IPS DF 6.9 (cell line): Measurements from ENCODE around the gene ST6GALNAC4.

Experiments
- DNase-seq: peaks from one replicate; pipeline ENCODE4 v3.0.0-alpha.2; 2013; ENCODE audit warnings: low read depth, low spot score
- H3K27ac ChIP-seq: one replicate; pipeline ENCODE4 v1.5.1; 2013; ENCODE audit warnings: low read length, control low read depth
- H3K27me3 ChIP-seq: 2 replicates; pipeline ENCODE4 v1.6.1; 2013; ENCODE audit warnings: mild to moderate bottlenecking, low read length; ENCODE audit not compliant: control insufficient read depth, insufficient read depth
- H3K36me3 ChIP-seq: 2 replicates; pipeline ENCODE4 v1.6.1; 2013; ENCODE audit warnings: low read length; ENCODE audit not compliant: control insufficient read depth, insufficient read depth
- H3K4me1 ChIP-seq: 2 replicates; pipeline ENCODE4 v1.6.1; 2013; ENCODE audit warnings: low read length; ENCODE audit not compliant: control insufficient read depth, insufficient read depth
- H3K4me3 ChIP-seq: 2 replicates; pipeline ENCODE4 v1.5.1; 2013; ENCODE audit warnings: mild to moderate bottlenecking, low read length
- H3K9me3 ChIP-seq: 2 replicates; pipeline ENCODE4 v1.6.1; 2013; ENCODE audit warnings: low read length, inconsistent platforms; ENCODE audit not compliant: control insufficient read depth, insufficient read depth
- WGBS: extraction: QIAGEN DNeasy Blood & Tissue Kit; methylation state at CpG from one replicate; pipeline ENCODE4 v1.1.7; 2013; ENCODE audit warnings: mixed read lengths, missing lambda C conversion rate; ENCODE audit not compliant: insufficient read length, insufficient coverage; 5-methylcytosine and 5-hydroxymethylcytosine counted together

Gene ST6GALNAC4

DNA sequence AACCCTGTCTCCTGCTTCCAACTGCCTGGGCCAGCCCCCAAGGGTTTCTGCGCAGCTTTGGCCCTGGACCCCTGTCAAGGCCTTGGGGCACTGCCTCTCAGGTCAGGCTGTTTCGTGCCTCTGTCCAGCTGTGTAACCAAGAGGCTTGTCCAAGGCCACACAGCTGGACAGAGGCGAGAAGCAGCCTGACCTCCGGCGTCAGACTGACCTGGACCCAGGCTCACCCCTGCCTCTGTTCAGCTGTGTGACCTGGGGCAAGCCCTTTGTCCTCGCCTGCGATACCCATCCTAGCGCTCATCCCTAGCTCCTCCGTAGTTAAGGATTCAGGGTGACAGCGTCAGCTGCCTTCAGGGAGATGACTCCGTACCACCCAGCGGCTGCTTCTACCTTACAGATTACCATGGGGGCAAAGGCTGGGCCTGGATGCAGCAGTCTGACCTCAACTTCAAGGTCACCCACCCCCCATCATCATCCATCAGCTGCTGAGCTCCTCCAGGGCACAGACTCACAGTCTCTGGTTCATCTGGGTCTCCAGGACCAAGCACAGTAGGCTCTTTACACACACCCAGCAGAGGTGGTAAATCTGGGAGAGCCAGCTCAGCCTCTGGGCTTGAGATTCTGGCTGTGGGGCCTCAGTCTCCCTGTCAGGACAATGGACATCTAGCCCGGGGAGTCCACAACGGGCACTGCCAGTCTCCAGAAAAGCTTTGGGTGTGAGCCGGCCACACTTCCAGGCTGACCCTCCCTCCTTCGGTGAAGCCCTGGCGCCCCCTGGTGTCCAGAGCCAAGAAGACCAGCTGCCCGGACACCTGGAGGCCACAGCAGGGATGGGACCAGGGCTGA, 47.3 kb downstream of the ST6GALNAC4 start:
- H3K27ac ChIP-seq = no peak overlapping the region
- no CpG with 5 or more reads among the region's 18 CpGs for WGBS
- no peaks in the 10 kb centered on the region for H3K27me3 ChIP-seq
- 0 out of 2 replicates have a peak, but pooled peaks cover 1% of the 10 kb centered on the region for H3K4me1 ChIP-seq
- peak; percentile 54 for DNase-seq
- H3K36me3 ChIP-seq = peaks cover 4% of the 10 kb centered on the region; the same call in 1 of the 2 replicates
- H3K9me3 ChIP-seq = no peaks in the 10 kb centered on the region
- no peak overlapping the region for H3K4me3 ChIP-seq

DNA sequence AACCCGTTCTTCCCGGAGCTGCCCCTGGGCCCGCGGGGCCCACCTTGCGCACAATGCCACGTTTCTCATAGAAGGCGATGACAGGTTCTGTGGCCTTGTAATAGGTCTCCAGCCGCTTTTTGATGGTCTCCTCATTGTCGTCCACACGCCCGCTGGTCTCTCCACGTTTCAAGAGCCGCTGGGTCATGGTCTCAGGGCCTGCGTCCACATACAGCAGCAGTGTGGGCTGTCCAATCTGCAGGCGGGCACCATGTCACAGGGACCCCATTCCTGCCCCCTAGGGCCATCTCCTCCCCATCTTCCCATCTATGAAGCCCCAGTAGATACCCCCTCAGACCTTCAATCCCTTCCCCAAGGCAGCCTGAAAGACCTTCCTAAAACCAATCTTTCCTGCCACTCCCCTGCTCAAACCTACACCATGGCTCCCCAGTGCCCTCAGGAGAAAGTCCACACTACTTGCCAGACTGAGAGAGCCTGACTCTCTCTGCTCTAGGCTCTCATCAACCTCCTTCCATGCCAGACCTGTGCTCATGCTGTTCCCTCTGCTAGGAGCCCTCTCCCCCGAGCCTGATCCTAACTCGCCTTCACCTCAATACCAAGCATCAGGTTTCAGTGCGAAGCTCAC, 48.5 kb downstream of the ST6GALNAC4 start:
- H3K27ac ChIP-seq = no peak overlapping the region
- no peak for DNase-seq
- H3K4me1 ChIP-seq = 0 out of 2 replicates have a peak, but pooled peaks cover 1% of the 10 kb centered on the region
- H3K9me3 ChIP-seq = no peaks in the 10 kb centered on the region
- no peaks in the 10 kb centered on the region for H3K27me3 ChIP-seq
- no CpG with 5 or more reads among the region's 18 CpGs for WGBS
- H3K4me3 ChIP-seq = no peak overlapping the region
- H3K36me3 ChIP-seq = peaks cover 4% of the 10 kb centered on the region; the same call in 1 of the 2 replicates

DNA sequence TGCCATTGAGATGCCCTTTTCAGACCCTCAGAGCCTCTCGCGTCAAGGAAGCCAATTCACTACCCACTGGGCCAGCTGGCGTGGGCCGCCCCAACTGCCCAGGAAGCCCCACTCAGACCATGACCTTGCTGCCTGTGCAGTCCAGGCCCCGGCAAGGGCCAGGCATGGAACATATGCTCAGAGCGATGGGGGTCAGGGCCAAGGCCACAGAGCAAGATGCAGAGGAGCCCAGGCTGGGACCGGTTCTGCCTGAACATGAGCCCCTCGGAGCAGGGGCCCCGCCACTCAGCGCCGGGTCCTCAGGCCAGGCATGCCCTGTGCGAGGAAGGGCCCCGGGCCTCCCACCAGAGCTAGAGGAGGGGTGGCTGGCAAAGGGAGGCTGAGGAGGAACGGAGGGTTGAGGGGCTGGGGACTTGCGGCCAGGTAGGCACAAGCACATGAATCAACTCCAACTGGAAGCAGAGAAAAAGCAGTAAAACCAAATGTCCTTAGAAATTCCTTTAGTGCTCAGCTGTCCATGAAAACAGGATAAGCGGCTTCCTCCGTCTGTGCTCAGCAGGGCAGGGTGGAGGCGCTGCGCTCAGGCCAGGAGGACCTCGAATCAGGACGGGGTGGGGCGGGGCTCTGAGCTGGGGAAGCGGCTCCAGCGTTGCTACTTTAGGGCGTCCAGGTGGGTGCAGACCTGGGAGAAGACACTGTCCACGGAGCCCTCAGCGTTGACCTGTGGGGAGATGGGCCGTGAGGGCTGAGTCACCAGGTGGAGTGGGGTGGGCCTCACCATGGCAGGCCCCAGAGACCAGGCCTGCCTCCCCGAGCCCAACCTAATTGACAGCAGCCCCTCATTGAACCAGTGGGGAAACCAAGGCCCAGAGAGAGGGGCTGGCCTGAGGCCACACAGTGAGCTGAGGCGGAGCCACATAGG, 49.2 kb downstream of the ST6GALNAC4 start:
- H3K4me3 ChIP-seq = no peak overlapping the region
- no peaks in the 10 kb centered on the region for H3K9me3 ChIP-seq
- no peak overlapping the region for H3K27ac ChIP-seq
- H3K27me3 ChIP-seq = no peaks in the 10 kb centered on the region
- peaks cover 4% of the 10 kb centered on the region; the same call in 1 of the 2 replicates for H3K36me3 ChIP-seq
- no peak for DNase-seq
- WGBS = no CpG with 5 or more reads among the region's 30 CpGs
- 0 out of 2 replicates have a peak, but pooled peaks cover 1% of the 10 kb centered on the region for H3K4me1 ChIP-seq

DNA sequence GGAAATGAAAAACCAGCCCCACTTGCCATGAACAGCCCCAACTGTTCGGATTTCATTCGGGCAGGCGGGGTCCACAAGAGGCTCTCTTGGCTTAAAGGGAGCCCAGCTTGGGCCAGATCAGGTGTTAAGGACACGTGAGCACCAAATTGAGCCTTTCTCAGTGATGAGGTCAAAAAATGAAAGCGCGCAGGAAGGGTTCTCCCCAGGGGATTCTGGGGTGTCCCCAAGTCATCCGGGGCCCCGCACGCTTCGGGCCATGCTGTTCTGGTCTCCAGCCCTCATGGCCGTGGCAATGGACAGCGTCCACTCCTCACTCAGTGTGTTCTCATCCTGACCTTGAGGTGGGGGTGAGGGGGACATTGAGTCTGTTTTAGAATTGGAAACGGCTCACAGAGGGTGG, 50.3 kb downstream of the ST6GALNAC4 start:
- Histone ChIP-seq H3K27me3 (no peaks in the 10 kb centered on the region), H3K27ac (no peak overlapping the region), H3K9me3 (no peaks in the 10 kb centered on the region), H3K4me1 (0 out of 2 replicates have a peak, but pooled peaks cover 1% of the 10 kb centered on the region), H3K4me3 (no peak overlapping the region), H3K36me3 (peaks cover 4% of the 10 kb centered on the region; the same call in 1 of the 2 replicates)
- WGBS = no CpG with 5 or more reads among the region's 13 CpGs
- no peak for DNase-seq

DNA sequence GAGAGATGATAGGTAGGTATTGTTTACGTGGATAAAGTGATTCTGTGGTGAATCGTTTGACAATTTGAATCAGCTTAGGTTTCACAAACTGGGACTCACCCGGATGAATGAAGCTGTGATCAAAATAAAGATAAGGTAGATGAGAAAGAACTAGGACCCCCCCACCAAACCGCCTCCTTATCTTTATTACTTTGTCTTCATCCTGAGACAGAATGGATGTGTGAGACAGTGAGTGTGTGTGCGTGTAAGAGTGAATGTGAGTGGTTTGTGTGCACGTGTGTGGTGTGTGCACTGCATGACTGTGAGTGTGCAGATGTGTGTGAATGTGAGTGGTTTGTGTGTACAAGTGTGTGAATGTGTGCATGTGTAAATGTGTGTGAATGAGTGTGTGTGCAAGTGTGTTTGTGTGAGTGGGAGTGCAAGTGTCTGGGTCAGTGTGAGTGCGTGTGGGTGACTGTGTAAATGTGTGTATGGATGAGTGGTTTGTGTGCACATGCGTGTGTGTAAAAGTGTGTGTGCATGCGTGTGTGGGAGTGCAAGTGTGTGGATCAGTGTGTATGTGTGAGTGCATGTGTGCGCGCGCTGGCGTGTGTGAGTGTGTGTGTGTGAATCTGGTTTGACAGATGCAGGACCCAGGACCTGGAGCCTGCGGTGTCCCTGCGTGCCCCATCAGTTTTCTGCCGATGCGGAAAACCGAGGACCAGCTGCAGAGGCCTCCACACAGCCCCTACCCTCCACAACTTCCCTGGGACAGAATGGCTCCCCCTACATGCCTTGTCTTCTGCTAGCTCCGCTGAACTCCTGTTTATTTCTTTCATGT, 51.0 kb downstream of the ST6GALNAC4 start:
- Histone ChIP-seq H3K4me1 (0 out of 2 replicates have a peak, but pooled peaks cover 1% of the 10 kb centered on the region), H3K27ac (no peak overlapping the region), H3K27me3 (no peaks in the 10 kb centered on the region), H3K4me3 (no peak overlapping the region), H3K9me3 (no peaks in the 10 kb centered on the region), H3K36me3 (peaks cover 4% of the 10 kb centered on the region; the same call in 1 of the 2 replicates)
- no peak for DNase-seq
- 100% methylated on average over 4 of the region's 19 CpGs for WGBS

DNA sequence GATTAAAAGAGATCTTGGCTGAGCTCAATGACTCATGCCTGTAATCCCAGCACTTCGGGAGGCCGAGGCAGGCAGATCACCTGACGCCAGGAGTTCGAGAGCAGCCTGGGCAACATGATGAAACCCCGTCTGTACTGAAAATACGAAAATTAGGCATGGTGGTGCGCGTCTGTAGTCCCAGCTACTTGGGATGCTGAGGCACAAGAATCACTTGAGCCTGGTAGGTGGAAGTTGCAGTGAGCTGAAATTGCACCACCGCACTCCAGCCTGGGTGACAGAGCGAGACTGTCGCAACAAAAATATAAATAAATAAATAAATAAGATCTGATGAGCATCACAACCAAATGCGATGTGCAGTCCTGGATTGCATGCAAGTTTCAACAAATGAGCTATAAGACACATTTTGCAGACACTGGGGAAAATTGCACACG, 53.6 kb downstream of the ST6GALNAC4 start:
- H3K4me3 ChIP-seq = no peak overlapping the region
- no peaks in the 10 kb centered on the region for H3K9me3 ChIP-seq
- H3K36me3 ChIP-seq = peaks cover 4% of the 10 kb centered on the region; the same call in 1 of the 2 replicates
- no peaks in the 10 kb centered on the region; the same call in 1 of the 2 replicates for H3K4me1 ChIP-seq
- H3K27me3 ChIP-seq = no peaks in the 10 kb centered on the region
- no peak overlapping the region for H3K27ac ChIP-seq
- no peak for DNase-seq
- no CpG with 5 or more reads among the region's 13 CpGs for WGBS

DNA sequence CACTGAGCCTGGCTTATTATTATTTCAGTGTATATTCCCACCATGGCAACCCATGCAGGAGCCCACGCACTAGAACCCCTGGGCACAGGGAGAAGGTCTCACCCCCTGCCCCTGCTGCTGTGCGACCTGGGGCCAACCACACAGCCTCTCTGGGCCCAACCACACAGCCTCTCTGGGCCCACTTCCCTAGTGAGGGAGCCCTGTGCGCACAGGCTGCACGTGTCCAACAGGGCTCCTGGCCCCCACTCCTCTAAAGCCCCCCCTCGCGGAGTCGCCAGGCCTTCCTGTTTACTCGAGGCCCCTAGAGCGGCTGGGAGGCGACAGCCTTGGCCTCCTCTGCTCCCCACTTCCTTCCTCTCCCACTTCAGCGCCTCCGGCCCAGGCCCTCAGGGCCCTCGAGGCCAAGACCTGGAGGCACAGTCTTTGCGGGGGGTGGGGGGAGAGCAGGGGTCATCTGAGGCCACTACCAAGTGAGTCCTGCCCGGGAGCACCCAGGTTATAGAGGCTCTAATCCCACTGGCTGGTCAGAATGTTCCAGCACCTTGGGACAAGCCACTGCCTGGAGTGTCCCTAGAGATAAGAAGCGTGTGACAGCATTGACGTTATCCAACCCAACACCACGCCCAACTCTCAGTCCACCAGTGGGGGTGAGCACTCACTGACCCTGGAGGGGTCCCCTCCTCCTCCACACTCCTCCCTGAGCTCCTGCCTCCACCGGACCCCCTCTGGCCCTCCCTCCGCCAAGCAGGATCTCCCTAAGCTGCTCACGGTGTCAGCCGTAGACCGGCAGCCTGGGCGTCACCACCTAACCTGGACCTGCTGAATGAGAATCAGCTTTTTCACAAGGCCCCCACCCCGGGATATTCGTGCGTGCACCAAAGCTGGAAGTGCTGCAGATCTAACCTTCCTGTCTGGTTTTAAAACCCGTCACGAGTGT, 54.5 kb downstream of the ST6GALNAC4 start:
- no peak overlapping the region for H3K4me3 ChIP-seq
- no peak for DNase-seq

DNA sequence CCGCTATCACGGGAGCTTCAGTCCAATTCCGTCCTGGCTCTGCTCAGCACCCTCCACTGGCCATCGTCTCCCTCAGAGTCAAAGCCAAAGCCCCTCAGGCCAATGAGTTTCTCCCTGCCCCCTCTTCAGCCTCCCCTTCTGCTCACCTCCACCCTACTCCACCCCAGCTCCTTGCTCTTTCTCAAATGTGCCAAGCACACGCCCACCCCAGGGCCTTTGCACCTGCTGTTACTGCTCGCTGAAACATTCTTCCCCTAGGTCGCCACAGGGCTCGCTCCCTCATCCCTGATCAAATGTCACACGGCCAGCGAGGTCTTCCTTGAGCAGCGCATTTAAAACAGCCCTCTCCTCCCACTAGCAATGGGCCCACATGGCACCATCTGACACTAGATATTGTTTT, 56.1 kb downstream of the ST6GALNAC4 start:
- no CpG with 5 or more reads among the region's 11 CpGs for WGBS
- H3K9me3 ChIP-seq = no peaks in the 10 kb centered on the region
- H3K36me3 ChIP-seq = no peaks in the 10 kb centered on the region; the same call in 1 of the 2 replicates
- DNase-seq = no peak
- no peaks in the 10 kb centered on the region for H3K27me3 ChIP-seq
- no peaks in the 10 kb centered on the region; the same call in 1 of the 2 replicates for H3K4me1 ChIP-seq
- H3K4me3 ChIP-seq = no peak overlapping the region
- no peak overlapping the region for H3K27ac ChIP-seq

More for the DNA sequence above, 54.5 kb downstream of the ST6GALNAC4 start:
- H3K9me3 ChIP-seq = no peaks in the 10 kb centered on the region
- H3K27ac ChIP-seq = no peak overlapping the region
- no peaks in the 10 kb centered on the region; the same call in 1 of the 2 replicates for H3K4me1 ChIP-seq
- H3K36me3 ChIP-seq = peaks cover 1% of the 10 kb centered on the region; the same call in 1 of the 2 replicates
- no peaks in the 10 kb centered on the region for H3K27me3 ChIP-seq
- no CpG with 5 or more reads among the region's 29 CpGs for WGBS
